K562 (cell line): ENCODE measurements around the gene BMF. TPM values are rescaled to one million over a fixed set of nuclear protein-coding genes. Genes with fewer than 3 reads are reported as not detected.

ENCODE experiments used
- ATF7 ChIP-seq: fragments of 450-650 bp; IDR thresholded peaks from 2 replicates; pipeline ENCODE4 v1.7.1; 2014; ENCODE audit warnings: mild to moderate bottlenecking, moderate library complexity
- ETV1 ChIP-seq: fragments of 450-650 bp; conservative IDR thresholded peaks from 2 replicates; pipeline ENCODE4 v1.6.1; 2016; ENCODE audit warnings: missing genetic modification characterization, control low read depth, low read depth, missing compliant biosample characterization
- HDAC2 ChIP-seq: fragments of 450-650 bp; IDR thresholded peaks from 2 replicates; pipeline ENCODE4 v1.6.1; 2016; ENCODE audit warnings: mild to moderate bottlenecking
- HDAC8 ChIP-seq: fragments of 450-650 bp; IDR thresholded peaks from 2 replicates; pipeline ENCODE4 v1.6.1; 2016; ENCODE audit warnings: mild to moderate bottlenecking, missing genetic modification characterization, moderate library complexity, missing compliant biosample characterization
- POLR3G ChIP-seq: IDR thresholded peaks from 2 replicates; pipeline ENCODE4 v1.6.1; 2011; ENCODE audit not compliant: insufficient read length, insufficient replicate concordance; ENCODE audit errors: extremely low read depth
- RBM22 ChIP-seq: fragments of 200-400 bp; formaldehyde crosslinking; IDR thresholded peaks from 2 replicates; pipeline ENCODE4 v1.6.1; 2018; ENCODE audit warnings: low read length, low read depth; ENCODE audit not compliant: poor library complexity, severe bottlenecking
- RHOXF2B ChIP-seq: fragments of 250-450 bp; sonication (Bioruptor Pico); conservative IDR thresholded peaks from 2 replicates; pipeline ENCODE4 v1.5.1; 2021
- SMAD1 ChIP-seq: fragments of 150-350 bp; IDR thresholded peaks from 2 replicates; pipeline ENCODE4 v1.6.1; 2014; ENCODE audit warnings: low read length, low read depth; ENCODE audit not compliant: partially characterized antibody
- TOE1 ChIP-seq, 2 experiments: fragments of 450-650 bp in 1 of 2; sonication (generic) in 1 of 2; formaldehyde crosslinking in 1 of 2; IDR thresholded peaks; 2 replicates each; pipeline versions ENCODE4 v1.7.1 to v1.8.0; 2016 to 2022; ENCODE audit warnings: borderline replicate concordance in 2 of 2, mild to moderate bottlenecking in 2 of 2, antibody characterized with exemption in 1 of 2, inconsistent platforms in 1 of 2, low read depth in 1 of 2, missing genetic modification reagents in 1 of 2, moderate library complexity in 1 of 2
- ZFX ChIP-seq: sonication (generic); formaldehyde crosslinking; IDR thresholded peaks from 2 replicates; pipeline ENCODE4 v1.8.0; 2022; ENCODE audit warnings: mild to moderate bottlenecking, missing genetic modification reagents, moderate library complexity
- ZNF134 ChIP-seq: fragments of 250-450 bp; sonication (Bioruptor Pico); conservative IDR thresholded peaks from 2 replicates; pipeline ENCODE4 v1.4.0; 2020
- ZNF696 ChIP-seq: fragments of 250-450 bp; sonication (Bioruptor Pico); conservative IDR thresholded peaks from 2 replicates; pipeline ENCODE4 v1.4.0; 2020; ENCODE audit warnings: mild to moderate bottlenecking, moderate library complexity
- polyA plus RNA-seq, 8 experiments: library from polyadenylated mRNA; depleted of rRNA in 4 of 8; stranded (reverse) in 5 of 8; unstranded in 3 of 8; fragments of >200 nt; fragmentation: Nextera tagmentation in 2 of 8; fragmentation: Illumina TruSeq in 1 of 8; extraction: Ambion mirVana in 2 of 8; extraction: Trizol in 1 of 8; gene quantifications; 2 replicates each; pipeline versions ENCODE4 v1.2.1 to v1.2.3, GENCODE V29; 2011 to 2014; ENCODE audit warnings: inconsistent platforms in 1 of 8, missing spikeins in 1 of 8
- total RNA-seq, 7 experiments: library from RNA; depleted of rRNA in 6 of 7; stranded (reverse); fragments of >200 nt in 6 of 7; fragmentation: Illumina TruSeq in 2 of 7; extraction: Trizol in 2 of 7; gene quantifications; 2 replicates each; pipeline versions ENCODE4 v1.2.1 to v1.2.3, GENCODE V29; 2011 to 2021; ENCODE audit warnings: low replicate concordance in 1 of 7
- TF ChIP-seq, protein P1 (sequence below): sonication (generic); formaldehyde crosslinking; IDR thresholded peaks from 2 replicates; pipeline ENCODE4 v1.8.0; 2023; ENCODE audit warnings: mild to moderate bottlenecking, missing genetic modification reagents
- TF ChIP-seq, protein P2 (sequence below), 2 experiments: fragments of 450-650 bp; IDR thresholded peaks; 2 replicates each; pipeline ENCODE4 v1.6.1; 2016
- TF ChIP-seq, protein P3 (sequence below): fragments of 450-650 bp; formaldehyde crosslinking; IDR thresholded peaks from 2 replicates; pipeline ENCODE4 v1.4.0; 2020; ENCODE audit warnings: mild to moderate bottlenecking
- TF ChIP-seq, protein P4 (sequence below): sonication (generic); formaldehyde crosslinking; IDR thresholded peaks from 2 replicates; pipeline ENCODE4 v1.8.1; 2023; ENCODE audit warnings: missing genetic modification reagents, mild to moderate bottlenecking, borderline replicate concordance

BMF gene
- total and polyA plus RNA-seq, 9 of the 15 experiments (the other 6 are each of a cell fraction or from before 2014, with no cell fraction given): 0.25 to 0.91 (median 0.59) TPM; not detected in 2

DNA sequence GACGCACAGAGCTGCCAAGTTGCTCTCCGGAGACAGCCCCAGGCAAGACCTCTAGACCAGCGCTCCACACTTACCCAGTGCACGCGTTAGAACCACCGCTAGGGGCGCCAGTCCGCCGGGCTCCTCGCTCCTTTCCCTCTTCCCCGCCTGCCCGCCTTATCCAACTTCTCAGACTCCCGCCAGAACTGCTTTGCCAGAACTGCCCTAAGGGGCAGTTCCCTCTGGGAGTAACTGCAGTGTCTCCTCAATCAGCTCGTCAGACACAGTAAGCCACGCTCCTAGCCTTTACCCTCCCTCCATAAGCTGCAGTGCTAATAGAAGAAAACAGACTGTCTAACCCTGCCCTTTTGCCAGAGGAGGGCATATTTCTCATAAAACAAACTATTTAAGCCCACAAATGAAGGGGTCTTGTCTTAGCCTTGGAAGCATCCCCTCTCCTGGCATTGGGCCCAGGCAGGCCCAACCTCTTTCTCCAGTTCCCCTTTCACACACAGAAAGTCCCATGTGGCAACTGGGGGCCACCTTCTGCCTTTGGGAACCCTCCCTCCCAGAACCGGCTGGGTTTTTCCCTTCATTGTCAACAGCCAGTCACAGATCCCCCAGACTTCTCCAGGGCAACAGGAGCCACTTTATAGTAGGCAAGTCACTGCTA is 3.7 kb downstream of the BMF start (continued):
- TF ChIP-seq, protein P1, sequence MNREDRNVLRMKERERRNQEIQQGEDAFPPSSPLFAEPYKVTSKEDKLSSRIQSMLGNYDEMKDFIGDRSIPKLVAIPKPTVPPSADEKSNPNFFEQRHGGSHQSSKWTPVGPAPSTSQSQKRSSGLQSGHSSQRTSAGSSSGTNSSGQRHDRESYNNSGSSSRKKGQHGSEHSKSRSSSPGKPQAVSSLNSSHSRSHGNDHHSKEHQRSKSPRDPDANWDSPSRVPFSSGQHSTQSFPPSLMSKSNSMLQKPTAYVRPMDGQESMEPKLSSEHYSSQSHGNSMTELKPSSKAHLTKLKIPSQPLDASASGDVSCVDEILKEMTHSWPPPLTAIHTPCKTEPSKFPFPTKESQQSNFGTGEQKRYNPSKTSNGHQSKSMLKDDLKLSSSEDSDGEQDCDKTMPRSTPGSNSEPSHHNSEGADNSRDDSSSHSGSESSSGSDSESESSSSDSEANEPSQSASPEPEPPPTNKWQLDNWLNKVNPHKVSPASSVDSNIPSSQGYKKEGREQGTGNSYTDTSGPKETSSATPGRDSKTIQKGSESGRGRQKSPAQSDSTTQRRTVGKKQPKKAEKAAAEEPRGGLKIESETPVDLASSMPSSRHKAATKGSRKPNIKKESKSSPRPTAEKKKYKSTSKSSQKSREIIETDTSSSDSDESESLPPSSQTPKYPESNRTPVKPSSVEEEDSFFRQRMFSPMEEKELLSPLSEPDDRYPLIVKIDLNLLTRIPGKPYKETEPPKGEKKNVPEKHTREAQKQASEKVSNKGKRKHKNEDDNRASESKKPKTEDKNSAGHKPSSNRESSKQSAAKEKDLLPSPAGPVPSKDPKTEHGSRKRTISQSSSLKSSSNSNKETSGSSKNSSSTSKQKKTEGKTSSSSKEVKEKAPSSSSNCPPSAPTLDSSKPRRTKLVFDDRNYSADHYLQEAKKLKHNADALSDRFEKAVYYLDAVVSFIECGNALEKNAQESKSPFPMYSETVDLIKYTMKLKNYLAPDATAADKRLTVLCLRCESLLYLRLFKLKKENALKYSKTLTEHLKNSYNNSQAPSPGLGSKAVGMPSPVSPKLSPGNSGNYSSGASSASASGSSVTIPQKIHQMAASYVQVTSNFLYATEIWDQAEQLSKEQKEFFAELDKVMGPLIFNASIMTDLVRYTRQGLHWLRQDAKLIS: no peak
- TF ChIP-seq ZFX (CRISPR knock-in tag) (no peak), HDAC2 (no peak; the same call in 1 of the 2 replicates), ETV1 (tag) (no peak), ZNF696 (CRISPR knock-in tag) (no peak), POLR3G (no peak), ZNF134 (CRISPR knock-in tag) (no peak), RHOXF2B (CRISPR knock-in tag) (no peak), HDAC8 (no peak), SMAD1 (no peak), RBM22 (no peak), TOE1 (IDR thresholded peaks at IDR 0.05; ENCODE audit: borderline replicate concordance) (no peak), TOE1 (CRISPR knock-in tag; IDR thresholded peaks at IDR 0.05; ENCODE audit: borderline replicate concordance, low read depth) (no peak), ATF7 (peak; percentile 24; the same call in 1 of the 2 replicates)
- TF ChIP-seq, protein P2, sequence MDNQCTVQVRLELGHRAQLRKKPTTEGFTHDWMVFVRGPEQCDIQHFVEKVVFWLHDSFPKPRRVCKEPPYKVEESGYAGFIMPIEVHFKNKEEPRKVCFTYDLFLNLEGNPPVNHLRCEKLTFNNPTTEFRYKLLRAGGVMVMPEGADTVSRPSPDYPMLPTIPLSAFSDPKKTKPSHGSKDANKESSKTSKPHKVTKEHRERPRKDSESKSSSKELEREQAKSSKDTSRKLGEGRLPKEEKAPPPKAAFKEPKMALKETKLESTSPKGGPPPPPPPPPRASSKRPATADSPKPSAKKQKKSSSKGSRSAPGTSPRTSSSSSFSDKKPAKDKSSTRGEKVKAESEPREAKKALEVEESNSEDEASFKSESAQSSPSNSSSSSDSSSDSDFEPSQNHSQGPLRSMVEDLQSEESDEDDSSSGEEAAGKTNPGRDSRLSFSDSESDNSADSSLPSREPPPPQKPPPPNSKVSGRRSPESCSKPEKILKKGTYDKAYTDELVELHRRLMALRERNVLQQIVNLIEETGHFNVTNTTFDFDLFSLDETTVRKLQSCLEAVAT (IDR thresholded peaks at IDR 0.05): 0 out of 4 replicates have a peak, but pooled peaks of 1 of the 2 experiments have one; percentile 35
- TF ChIP-seq, protein P3, sequence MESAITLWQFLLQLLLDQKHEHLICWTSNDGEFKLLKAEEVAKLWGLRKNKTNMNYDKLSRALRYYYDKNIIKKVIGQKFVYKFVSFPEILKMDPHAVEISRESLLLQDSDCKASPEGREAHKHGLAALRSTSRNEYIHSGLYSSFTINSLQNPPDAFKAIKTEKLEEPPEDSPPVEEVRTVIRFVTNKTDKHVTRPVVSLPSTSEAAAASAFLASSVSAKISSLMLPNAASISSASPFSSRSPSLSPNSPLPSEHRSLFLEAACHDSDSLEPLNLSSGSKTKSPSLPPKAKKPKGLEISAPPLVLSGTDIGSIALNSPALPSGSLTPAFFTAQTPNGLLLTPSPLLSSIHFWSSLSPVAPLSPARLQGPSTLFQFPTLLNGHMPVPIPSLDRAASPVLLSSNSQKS (CRISPR knock-in tag): no peak
- TF ChIP-seq, protein P4, sequence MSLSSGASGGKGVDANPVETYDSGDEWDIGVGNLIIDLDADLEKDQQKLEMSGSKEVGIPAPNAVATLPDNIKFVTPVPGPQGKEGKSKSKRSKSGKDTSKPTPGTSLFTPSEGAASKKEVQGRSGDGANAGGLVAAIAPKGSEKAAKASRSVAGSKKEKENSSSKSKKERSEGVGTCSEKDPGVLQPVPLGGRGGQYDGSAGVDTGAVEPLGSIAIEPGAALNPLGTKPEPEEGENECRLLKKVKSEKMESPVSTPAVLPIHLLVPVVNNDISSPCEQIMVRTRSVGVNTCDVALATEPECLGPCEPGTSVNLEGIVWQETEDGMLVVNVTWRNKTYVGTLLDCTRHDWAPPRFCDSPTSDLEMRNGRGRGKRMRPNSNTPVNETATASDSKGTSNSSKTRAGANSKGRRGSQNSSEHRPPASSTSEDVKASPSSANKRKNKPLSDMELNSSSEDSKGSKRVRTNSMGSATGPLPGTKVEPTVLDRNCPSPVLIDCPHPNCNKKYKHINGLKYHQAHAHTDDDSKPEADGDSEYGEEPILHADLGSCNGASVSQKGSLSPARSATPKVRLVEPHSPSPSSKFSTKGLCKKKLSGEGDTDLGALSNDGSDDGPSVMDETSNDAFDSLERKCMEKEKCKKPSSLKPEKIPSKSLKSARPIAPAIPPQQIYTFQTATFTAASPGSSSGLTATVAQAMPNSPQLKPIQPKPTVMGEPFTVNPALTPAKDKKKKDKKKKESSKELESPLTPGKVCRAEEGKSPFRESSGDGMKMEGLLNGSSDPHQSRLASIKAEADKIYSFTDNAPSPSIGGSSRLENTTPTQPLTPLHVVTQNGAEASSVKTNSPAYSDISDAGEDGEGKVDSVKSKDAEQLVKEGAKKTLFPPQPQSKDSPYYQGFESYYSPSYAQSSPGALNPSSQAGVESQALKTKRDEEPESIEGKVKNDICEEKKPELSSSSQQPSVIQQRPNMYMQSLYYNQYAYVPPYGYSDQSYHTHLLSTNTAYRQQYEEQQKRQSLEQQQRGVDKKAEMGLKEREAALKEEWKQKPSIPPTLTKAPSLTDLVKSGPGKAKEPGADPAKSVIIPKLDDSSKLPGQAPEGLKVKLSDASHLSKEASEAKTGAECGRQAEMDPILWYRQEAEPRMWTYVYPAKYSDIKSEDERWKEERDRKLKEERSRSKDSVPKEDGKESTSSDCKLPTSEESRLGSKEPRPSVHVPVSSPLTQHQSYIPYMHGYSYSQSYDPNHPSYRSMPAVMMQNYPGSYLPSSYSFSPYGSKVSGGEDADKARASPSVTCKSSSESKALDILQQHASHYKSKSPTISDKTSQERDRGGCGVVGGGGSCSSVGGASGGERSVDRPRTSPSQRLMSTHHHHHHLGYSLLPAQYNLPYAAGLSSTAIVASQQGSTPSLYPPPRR: no peak
